Fibroblast of lung (primary cell): Measurements from ENCODE around the gene MAGEC3.

Experiments used
- EZH2 ChIP-seq: IDR thresholded peaks from 2 replicates; pipeline ENCODE4 v1.5.1; 2012; ENCODE audit warnings: low read length, control low read depth, mild to moderate bottlenecking; ENCODE audit errors: missing control alignments
- TF ChIP-seq, protein P1 (sequence below), 2 donors: IDR thresholded peaks in 1 of 2; conservative IDR thresholded peaks in 1 of 2; 1 replicate in 1 of 2; 2 replicates in 1 of 2; pipeline ENCODE4 v1.5.1; 2011 to 2012; ENCODE audit warnings: low read length in 2 of 2, control low read depth in 1 of 2, inconsistent platforms in 1 of 2, low read depth in 1 of 2, mild to moderate bottlenecking in 1 of 2

GRCh38 chrX:141928432-141928831, 90.3 kb downstream of the MAGEC3 start:
- TF ChIP-seq, protein P1, sequence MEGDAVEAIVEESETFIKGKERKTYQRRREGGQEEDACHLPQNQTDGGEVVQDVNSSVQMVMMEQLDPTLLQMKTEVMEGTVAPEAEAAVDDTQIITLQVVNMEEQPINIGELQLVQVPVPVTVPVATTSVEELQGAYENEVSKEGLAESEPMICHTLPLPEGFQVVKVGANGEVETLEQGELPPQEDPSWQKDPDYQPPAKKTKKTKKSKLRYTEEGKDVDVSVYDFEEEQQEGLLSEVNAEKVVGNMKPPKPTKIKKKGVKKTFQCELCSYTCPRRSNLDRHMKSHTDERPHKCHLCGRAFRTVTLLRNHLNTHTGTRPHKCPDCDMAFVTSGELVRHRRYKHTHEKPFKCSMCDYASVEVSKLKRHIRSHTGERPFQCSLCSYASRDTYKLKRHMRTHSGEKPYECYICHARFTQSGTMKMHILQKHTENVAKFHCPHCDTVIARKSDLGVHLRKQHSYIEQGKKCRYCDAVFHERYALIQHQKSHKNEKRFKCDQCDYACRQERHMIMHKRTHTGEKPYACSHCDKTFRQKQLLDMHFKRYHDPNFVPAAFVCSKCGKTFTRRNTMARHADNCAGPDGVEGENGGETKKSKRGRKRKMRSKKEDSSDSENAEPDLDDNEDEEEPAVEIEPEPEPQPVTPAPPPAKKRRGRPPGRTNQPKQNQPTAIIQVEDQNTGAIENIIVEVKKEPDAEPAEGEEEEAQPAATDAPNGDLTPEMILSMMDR (conservative IDR thresholded peaks at IDR 0.05 in 1 of 2, IDR thresholded peaks at IDR 0.05 in 1 of 2; ENCODE audit: low read depth in 1 of 2, low read length in 2 of 2): no peak
- TF ChIP-seq EZH2: no peak
